NK-92 (cell line): ENCODE results near the gene BRD2.

Source experiments
- DNase-seq: peaks from one replicate; lab custom pipeline; 2025; ENCODE audit not compliant: unreplicated experiment; lab: John Stamatoyannopoulos, UW

The BRD2 gene

DNA sequence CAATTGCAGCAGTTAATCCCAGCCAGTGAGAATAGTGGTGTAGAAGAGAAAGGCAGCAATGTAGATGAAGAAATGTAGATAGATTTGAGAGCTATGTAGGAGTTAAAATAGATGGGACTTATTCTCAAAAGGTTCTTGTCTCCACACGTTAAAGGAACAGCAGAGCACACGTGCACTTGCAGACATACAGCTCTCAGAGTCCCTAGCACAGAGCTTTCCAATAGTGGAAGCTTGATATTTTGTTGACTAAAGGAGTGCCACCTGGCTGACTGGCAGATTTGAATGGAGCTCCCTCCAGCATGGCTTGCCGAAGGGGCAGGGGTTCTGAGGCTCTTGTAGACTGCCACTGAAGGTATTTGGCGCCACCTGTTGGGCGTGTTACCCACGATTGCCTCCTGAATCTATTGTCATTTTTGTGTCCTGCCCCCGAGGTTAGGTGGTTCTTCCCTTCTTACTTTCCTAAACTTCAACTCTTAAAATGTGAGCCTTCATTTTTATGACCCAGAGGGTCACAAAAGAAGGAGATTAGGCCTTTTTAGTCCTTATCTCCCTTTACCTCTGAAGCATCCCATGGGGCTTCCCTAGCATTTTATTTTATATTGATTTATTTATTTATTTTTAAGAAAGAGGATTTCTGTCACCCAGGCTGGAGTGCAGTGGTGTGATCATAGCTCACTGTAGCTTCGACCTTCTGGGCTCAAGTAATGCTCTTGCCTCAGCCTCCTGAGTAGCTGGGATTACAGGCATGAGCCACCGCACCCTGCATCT is 16.4 kb downstream of the BRD2 start:
- peak; percentile 61 for DNase-seq

DNA sequence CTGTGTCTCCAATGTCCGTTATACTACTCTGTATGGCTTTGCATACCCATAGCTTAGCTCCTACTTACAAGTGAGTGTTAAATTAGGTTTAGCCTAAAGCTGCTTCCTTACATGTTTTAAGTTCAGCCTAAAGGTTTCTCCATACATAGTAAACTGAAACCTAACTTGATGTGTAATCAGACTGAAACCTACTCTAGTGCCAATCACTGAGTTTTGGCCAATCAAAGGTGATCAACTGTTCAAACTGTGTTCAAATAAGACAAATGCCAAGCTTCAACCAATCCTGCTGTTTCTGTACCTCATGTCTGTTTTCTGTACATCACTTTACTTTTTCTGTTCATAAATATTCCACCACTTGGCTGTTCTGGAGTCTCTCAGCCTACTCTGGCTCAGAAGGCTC is 21.0 kb downstream of the BRD2 start:
- no peak for DNase-seq

DNA sequence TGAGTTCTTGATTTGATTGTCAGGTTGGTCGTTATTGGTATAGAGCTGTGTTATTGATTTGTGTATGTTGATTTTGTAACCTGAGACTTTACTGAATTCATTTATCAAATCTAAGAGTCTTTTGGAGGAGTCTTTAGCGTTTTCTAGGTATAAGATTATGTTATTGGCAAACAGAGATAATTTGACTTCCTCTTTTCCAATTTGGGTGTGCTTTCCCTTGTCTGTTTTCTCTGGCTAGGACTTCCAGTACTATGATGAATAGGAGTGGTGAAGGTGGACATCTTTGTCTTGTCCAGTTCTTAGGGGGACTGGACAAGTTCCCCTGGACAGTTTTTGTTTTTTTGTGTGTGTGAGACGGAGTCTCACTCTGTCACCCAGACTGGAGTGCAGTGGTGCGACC is 23.6 kb downstream of the BRD2 start:
- DNase-seq = no peak

DNA sequence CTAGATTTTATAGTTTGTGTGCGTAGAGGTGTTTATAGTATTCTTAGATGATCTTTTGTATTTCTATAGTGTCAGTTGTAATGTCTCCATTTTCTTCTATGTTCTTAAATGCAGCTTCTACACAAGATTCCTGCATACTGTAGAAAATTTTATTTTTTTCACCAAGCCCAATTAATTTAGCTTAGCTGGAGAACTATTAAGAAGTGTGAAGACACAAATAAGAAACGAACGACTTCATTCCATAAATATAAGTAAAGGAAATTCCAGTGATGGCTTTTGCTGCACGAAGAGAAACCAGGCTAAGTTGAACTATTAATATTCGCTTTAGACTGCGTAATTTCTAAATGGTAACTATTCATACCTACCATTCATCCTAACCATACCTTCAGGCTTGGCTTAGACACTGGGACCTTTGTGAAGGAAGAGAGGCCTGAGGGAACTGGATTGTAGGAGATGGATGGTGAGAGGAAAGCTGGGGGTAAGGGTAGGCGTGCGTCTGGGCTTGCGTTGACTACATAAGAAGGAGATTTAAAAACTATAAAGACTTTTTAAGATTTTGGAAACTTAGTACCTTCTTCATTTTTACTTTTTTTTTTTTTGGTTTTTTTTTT is 25.1 kb downstream of the BRD2 start:
- DNase-seq = no peak

DNA sequence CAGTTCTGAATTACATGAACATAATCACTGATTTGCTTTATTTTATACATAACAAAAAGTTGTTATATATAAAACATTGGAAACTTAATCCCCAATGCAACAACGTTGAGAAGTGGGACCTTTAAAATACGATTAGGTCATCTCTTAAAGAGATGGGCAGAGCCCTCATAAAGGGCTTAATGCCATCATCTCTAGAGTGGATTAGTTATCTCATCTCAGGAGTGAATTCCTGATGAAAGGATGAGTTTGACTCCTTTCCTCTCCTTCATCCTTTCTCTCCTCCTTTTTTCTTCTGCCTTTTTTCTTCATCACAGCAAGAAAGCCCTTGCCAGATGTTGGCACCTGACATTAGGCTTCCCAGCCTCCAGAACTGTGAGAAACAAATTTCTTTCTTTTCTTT is 27.1 kb downstream of the BRD2 start:
- DNase-seq = no peak

DNA sequence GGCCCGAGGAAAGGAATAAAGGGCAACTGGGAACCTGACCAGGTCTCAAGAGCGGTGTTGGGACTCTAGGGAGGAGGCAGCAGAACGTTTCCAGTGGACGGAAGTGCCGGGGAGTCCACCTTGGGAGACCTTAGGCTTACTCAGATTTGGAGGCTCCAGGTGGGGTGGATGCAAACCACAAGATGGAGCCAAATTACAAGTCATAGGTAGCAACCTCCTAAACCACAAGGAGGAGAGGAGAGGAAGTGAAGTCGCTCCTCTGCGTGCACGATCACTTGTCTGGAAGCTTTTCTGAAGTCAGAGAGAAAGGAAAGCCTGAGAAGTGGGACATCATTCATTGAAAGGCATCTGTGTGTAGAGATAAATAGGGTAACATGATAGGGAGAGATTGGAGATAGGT is 31.7 kb downstream of the BRD2 start:
- no peak for DNase-seq

DNA sequence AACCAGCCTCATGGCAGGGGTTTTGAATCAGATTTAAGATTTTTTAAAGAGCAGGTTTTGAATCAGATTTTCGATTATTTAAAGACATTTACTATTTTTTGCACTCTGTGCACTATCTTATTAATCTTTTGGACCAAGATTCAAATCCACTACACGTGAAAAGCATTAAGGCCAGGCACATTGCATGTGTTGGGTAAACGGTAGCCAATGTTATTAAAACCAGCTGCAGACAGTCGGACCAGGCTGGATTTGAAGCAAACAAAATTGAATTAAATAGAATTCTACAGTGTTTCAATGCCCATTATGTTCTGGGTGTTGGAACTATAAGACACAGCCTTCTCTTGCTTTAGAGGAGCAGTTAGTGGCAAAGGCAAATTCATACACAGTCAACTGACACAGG is 33.3 kb downstream of the BRD2 start:
- no peak for DNase-seq

DNA sequence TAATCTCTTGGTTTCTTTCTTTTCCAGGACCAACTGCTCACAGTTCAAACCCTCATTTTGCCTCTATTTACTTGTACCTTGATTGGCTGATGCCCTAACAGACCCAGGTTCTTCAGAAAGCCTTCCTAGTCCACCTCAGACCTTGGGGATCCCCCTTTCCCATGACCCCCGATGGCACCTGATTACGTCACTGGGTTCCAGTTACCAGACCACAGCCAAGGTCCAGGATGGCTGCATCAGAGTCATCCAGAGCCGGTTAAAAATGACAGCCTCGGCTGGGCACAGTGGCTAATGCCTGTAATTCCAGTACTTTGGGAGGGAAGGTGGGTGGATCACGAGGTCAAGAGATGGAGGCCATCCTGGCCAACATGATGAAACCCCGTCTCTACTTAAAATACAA is 36.5 kb downstream of the BRD2 start:
- DNase-seq = no peak

DNA sequence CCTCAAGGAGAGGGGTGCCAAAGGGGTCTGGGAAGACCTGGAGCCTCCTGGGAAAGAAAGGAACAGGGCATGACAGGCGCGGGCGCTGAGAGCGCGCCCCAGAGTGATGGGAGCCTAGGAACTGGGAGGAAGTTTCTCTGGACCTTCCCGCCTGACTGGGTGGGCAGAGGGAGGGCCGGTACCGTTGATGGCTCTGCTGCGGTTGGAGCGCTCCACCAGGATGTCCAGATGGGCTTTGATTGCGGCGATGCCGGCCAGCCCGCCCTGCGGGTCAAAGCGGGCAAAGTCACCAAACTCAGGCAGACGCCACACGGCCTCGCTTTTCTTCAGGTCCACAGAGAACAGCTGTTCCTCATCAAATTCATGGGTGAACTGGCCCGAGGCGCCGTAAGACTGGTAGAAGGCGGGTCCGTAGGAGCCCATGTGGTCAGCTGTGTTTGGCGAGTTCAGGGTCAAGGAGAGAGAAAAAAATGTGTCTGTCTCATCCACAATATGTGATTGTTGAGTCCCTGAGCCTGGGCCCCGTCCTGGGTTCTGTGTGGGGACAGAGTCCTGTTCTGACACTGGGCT is 39.5 kb downstream of the BRD2 start:
- DNase-seq = no peak

DNA sequence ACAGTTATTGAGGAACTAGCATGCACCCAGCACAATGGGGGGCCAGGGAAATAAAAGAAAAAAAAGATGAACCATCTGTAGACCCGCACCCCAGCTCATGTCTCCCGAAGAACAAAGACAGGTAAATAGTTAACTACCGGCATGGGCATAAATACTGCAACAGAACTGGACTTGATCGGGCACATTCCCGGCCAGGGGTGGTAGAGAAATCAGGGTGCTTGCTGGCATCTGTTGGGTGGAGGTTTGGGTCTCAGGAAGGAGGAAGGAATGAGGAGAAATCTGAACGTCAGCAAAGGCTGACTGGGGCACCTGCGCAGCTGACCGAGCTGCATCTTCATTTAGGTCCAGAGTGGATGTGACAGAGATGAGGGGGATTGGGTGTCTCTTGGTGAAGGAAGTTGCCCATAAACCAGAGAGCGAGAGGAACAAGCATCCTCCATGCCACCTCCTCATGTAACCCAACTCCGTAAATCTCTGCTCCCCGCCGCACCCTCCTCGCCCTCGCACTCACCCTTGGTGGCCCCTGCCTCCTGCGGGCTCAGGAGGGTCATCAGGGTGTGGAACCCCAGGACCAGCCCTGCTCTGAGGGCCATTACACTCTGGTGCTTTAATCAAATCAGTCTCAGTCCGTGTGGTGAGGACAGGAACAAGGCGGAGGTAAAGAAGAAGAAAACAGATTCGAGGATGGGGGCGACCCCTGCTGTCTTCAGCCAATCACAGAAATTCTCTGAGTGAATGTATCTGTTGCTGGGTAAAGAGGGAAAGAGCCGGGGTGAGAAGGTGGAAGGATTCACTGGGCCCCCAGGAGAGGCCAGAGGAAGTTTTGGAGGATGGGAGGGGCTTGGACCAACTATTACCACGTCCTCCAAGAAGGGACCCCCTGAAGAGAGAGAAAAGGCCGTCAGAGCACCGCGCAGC is 40.8 kb downstream of the BRD2 start, which contains the start of gene HLA-DOA:
HLA-DOA (minus strand) TSS at position 648 of the 918 bp plus-strand sequence.
- no peak for DNase-seq

DNA sequence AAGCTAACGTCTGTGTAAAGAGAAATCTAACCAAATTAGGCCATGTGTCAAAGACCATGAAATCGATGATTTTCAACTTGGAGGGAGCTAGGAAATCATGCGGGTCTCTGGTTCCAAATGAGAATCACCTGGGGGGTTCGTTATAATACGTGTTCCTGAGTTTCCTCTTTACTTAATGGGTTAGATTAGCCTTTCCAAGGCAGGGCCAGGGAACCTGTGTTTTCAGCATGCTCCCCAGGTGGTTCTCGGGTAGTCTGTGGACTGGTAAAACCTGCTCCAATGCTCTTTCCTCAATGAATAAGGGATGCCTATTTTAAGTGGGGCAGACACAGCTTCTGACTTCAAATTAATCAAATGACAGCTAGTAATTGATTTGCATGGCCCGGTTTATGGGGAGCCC is 42.0 kb downstream of the BRD2 start:
- no peak for DNase-seq

DNA sequence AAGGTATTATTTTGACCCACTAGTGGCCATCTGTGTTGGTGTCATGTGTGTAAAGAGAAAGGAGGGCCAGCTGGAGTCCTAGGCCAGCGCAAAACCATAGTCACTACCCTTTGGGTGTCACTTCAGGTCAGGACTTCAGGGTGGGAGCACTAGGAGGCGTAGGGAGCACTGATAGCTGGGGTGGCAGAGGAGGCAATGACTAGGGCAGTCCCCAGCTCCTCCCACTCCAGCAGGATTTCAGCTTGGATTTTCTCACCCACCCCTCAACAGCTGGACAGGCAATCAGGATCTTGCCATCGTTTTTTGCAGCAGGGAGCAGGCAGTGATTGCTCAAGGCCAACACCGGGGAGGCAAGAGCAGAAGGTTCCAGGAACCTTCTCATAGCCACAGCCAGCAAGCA is 45.2 kb downstream of the BRD2 start:
- no peak for DNase-seq

DNA sequence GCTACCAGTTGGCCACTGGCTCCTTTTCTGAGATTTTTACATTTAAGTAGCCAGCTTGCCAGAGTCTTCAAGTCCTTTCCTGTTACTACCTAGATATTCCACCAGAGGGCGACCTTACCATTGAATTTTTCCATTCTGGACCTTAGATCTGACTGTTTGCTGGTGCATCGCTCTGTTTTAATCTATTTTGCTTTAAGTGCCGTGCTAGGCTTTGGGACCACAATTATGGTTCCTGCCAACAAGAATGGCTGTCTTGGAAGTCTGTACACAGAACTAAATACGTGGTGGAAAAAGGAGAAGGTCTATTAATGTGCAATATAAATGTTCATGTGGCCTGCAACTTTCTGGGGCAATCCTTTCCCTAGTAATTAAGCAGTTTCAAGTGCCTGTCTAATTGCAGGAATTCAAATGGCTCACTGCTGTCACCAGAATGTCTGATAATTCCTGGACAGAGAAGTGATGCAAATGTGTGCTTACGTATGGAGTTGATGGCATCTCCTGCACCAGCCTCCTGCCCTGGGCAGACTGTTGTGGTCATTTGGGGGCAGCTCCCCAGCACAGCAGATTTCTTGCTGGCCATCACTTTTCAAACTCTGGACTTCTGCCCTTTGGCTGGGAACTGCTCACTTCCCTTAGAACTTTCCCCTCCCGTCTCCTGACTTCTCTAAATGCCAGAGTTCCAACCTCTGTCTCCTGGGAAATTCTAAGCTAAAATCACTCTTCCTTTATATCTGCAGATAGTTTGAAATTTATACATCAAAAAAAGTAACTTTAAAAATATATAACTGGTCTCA is 46.6 kb downstream of the BRD2 start:
- DNase-seq = no peak

DNA sequence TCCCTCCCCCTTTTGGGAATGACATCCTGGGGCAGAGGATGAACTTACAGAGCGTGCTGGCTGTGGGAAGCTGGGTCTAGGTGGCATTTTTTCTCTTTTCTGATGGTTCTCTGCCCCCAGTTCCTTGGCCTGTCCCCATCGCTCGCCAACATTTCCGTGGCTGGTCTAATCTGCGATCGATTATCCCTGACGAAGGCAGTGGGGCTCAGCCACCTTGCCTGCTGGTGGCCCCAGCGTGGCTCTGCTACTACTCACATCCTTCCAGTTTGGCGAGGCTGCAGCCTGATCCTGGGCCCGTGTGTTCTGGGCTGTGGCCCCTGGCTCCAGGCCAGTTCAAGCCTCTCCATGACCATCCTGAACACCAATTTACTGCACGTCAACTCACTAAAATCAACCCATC is 47.4 kb downstream of the BRD2 start:
- DNase-seq = no peak

DNA sequence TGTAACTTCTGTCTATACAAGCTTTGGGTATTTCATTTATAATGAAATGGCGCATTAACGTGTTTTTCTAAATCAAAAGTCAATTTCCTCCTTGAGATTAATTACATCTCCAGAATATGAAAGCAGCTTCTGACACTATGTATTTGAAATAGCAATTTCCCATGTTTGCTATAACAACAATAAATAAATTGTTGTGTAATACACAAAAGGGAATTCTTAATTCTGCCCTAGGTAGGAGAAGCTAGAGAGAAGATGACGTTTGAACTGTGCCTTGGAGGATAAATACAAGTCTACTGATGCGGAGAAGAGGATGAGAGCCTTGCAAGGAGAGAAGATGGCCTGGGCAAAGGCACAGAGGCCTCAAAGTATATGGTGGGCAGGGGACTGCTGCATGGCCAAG is 48.6 kb downstream of the BRD2 start:
- no peak for DNase-seq

DNA sequence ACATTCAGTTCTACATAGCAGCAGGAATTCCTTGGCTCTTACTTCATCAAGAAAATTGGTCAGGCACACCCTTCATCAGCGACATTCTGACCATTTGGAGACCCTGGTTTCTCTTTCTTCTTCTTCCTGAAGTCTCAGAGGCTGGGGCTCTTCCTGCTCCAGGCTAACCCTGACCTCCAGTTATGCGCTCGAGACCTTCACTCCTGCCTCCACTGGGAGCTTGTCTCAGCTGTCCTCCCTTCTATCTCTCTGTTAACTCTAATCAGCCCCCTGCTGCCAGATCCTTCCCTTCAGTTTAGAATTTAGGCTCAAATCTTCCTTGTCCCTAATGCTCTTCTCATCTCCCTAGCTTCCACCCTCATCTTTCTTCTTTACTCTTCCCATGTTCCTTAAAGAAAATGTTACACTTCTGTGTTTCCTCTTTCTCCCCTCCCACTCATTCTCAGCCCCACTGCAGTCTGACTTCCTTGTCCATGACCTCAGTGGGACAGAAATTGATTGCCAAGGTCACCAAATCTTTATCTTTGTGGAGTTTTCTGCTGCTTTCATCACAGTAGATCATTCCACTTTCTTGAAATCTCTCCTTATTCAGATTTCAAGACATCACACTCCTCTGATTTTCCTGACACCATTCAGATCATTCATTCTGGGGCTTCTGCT is 49.4 kb downstream of the BRD2 start:
- DNase-seq = no peak

DNA sequence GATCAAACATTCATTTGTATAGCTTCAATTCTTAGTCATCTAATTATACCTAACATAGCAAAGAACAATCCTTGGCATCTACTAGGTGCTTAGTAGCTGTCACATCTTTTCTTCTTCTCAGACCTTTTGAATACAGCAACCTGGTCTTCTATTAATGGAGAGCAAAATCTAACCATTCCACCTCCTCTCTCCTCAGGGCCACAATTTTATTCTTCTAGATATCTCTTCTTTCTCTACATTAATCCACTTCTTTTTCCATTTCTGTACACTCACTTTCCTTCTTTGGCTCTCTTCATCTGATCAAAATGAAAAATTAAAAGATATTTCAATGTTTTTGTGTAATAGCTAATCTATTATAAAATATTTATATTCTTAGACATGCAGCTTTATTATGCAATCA is 50.0 kb downstream of the BRD2 start:
- no peak for DNase-seq

DNA sequence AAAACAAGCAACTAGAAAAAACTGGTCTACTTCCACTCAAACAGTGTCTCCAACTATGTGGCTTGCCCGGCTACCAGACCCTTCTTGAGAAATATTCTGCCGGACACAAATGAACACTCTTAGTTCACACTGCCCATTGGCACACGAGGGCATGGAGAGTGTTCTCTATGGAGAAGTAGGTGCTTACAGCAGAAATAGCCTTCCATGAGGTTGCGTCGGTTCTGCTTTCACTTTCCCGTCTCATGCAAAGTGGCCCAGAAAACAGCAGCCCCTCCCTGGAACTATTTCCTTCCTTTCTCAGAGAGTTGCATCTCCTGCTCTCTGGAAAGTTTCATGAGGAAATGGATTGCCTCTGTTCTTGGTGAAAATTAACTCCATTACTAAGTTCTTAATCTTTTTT is 50.5 kb downstream of the BRD2 start:
- DNase-seq = no peak

DNA sequence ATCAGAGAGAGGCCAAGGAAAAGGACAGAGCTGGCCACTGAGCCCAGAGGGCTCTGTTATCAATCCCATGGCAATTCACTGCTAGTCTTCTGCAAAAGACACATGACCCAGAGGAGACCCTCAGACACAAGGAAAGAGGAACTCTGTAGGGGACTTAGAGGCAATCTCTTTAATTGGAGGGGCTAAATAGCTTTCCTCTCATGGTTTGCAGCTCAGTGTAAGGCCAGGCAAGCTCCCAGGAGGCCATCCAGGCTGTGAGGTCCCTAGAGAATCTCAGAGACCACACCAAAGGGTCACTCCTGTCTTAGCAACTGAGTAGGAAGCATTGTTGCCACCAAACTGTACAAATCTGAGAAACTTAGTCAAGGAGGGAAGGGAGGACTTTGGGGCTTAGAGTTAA is 51.0 kb downstream of the BRD2 start:
- DNase-seq = no peak

DNA sequence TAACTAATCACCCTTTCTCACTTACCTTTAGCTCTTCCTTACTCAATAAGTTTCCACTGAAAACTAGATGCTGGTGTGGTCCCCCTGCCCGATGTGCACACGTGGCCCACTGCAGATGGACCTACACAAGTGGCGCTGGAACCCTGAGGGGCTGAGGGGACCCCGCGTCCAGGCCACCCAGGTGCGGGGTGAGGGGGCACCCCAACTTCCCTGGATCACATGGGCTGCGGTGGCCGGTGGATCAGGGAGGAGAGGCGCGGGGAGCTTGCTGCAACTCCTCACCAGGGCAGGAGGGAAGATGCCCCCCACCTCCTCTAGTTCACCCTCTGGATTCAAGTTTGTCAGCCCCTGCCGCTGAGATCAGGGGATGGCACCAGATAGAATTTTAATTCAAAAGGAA is 53.5 kb downstream of the BRD2 start:
- no peak for DNase-seq
